Gastrocnemius medialis (tissue), 4 donors: Measurements from ENCODE around the gene CHN2.

Experiments used
- POLR2A ChIP-seq, 2 donors: fragments of 450-650 bp; IDR thresholded peaks; one replicate each; pipeline ENCODE4 v1.6.1; 2017; ENCODE audit warnings: antibody characterized with exemption in 2 of 2, mild to moderate bottlenecking in 2 of 2, moderate library complexity in 2 of 2
- TF ChIP-seq, protein P1 (sequence below), 5 experiments: fragments of 450-650 bp in 3 of 5; fragments of 200-600 bp in 2 of 5; sonication (generic) in 2 of 5; IDR thresholded peaks in 4 of 5; conservative IDR thresholded peaks in 1 of 5; 1 replicate in 4 of 5; 2 replicates in 1 of 5; pipeline ENCODE4 v1.5.1; 2016 to 2019; ENCODE audit warnings: antibody characterized with exemption in 5 of 5, mild to moderate bottlenecking in 3 of 5, moderate library complexity in 3 of 5

DNA sequence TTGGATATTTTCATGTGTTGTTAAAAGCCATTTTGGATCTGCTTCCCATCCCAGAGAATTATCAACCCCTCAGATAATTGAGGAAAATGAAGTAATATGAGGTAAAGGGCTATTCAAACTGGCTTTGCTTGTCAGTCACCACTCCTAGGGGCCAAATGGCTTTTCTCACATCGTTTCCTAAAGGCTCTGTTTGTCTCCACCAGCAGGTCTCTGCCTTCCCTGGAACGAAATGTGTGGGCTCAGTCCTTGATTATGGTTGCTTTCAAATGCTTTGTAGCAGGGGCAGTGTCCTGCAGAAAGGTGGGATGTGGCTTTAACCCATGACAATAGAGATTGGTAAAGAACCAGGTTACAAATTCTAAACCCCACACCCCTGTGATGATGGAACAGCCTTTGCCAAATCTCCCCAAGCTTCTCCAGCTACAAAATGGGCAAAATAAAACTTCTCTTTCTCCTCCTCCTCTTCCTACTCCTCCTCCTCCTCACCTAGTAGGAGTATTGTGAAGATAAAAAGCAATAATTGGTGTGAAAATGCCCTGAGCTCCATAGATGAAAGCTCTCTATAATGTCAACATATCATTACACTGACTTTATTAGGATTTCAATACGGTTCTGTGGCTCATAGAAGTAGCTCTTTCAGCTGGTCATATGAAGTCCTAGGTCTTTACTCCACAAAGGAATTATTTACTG lies 127.6 kb downstream of the CHN2 start:
- TF ChIP-seq, protein P1, sequence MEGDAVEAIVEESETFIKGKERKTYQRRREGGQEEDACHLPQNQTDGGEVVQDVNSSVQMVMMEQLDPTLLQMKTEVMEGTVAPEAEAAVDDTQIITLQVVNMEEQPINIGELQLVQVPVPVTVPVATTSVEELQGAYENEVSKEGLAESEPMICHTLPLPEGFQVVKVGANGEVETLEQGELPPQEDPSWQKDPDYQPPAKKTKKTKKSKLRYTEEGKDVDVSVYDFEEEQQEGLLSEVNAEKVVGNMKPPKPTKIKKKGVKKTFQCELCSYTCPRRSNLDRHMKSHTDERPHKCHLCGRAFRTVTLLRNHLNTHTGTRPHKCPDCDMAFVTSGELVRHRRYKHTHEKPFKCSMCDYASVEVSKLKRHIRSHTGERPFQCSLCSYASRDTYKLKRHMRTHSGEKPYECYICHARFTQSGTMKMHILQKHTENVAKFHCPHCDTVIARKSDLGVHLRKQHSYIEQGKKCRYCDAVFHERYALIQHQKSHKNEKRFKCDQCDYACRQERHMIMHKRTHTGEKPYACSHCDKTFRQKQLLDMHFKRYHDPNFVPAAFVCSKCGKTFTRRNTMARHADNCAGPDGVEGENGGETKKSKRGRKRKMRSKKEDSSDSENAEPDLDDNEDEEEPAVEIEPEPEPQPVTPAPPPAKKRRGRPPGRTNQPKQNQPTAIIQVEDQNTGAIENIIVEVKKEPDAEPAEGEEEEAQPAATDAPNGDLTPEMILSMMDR (IDR thresholded peaks at IDR 0.05 in 4 of 5, conservative IDR thresholded peaks at IDR 0.05 in 1 of 5) = no peak
- TF ChIP-seq POLR2A (IDR thresholded peaks at IDR 0.05) = no peak
